HepG2 (cell line): ENCODE data around the gene IRF2BPL. TPM values are rescaled to one million over a fixed set of nuclear protein-coding genes. Genes with fewer than 3 reads are reported as not detected.

ENCODE experiments used
- ATAC-seq: fragments of 200-7000 bp; cut with Tn5 transposase; 3 replicates; pipeline ENCODE4 v1.9.1; 2020; ENCODE audit warnings: mild to moderate bottlenecking, moderate library complexity
- BruUV-seq: library from RNA; stranded (reverse); fragments of 400-500 nt; replicated peaks from 2 replicates; lab custom pipeline; 2021; lab: Mats Ljungman, UMichigan
- CTCF ChIA-PET: fragments of 300-600 bp; formaldehyde crosslinking; extraction: SDS; loops from one replicate; lab custom pipeline; 2021; ENCODE audit warnings: low total read pairs, inconsistent platforms, low intra/inter-chr PET ratio; lab: Yijun Ruan, JAX
- POLR2A ChIA-PET: fragments of 350-600 bp; sonication (Branson Sonifier 250); formaldehyde crosslinking; loops from one replicate; lab custom pipeline; 2020; ENCODE audit warnings: antibody characterized with exemption, inconsistent platforms; lab: Yijun Ruan, JAX
- DNase-seq: peaks from one replicate; pipeline ENCODE4 v3.0.0-alpha.2; 2015; ENCODE audit warnings: low spot score
- FAIRE-seq: peaks from 3 replicates; lab custom pipeline; 2011; peaks lifted over from hg19 to GRCh38; lab: Jason Lieb, UNC
- H2AFZ ChIP-seq: one replicate; pipeline ENCODE4 v1.6.1; 2011; ENCODE audit warnings: low read length, inconsistent platforms
- H3K27ac ChIP-seq: fragments of 300-600 bp; 3 replicates; pipeline ENCODE4 v1.8.0; 2011; ENCODE audit warnings: mixed run types, mild to moderate bottlenecking, mixed read lengths, low read length, inconsistent platforms; ENCODE audit not compliant: insufficient read depth; ENCODE audit errors: extremely low read length
- H3K27me3 ChIP-seq, 2 experiments: fragments of 200-600 bp in 1 of 2; 2 replicates in 1 of 2; 3 replicates in 1 of 2; pipeline versions ENCODE4 v1.6.0 to v1.8.0; 2011; ENCODE audit warnings: low read length in 2 of 2, mild to moderate bottlenecking in 2 of 2, moderate library complexity in 2 of 2, inconsistent platforms in 1 of 2; ENCODE audit not compliant: insufficient read depth in 2 of 2, control insufficient read depth in 1 of 2
- H3K36me3 ChIP-seq, 2 experiments: fragments of 200-600 bp in 1 of 2; replicated peaks in 1 of 2; 2 replicates in 1 of 2; 3 replicates in 1 of 2; pipeline versions ENCODE4 v1.5.1 to v1.8.0; 2011; ENCODE audit warnings: low read length in 2 of 2, inconsistent platforms in 1 of 2; ENCODE audit not compliant: insufficient read depth in 2 of 2, control insufficient read depth in 1 of 2
- H3K4me1 ChIP-seq: 2 replicates; pipeline ENCODE4 v1.5.1; 2012; ENCODE audit warnings: low read length, inconsistent platforms; ENCODE audit not compliant: insufficient read depth
- H3K4me2 ChIP-seq: 2 replicates; pipeline ENCODE4 v1.6.0; 2011; ENCODE audit warnings: low read depth, low read length, inconsistent platforms
- H3K4me3 ChIP-seq, 3 experiments: fragments of 200-600 bp in 1 of 3; sonication (generic), shearing (Covaris generic) in 1 of 3; replicated peaks in 1 of 3; 2 replicates each; pipeline ENCODE4 v1.5.1; 2011 to 2016; ENCODE audit warnings: low read length in 3 of 3, inconsistent platforms in 2 of 3, low read depth in 2 of 3, mild to moderate bottlenecking in 2 of 3, control low read depth in 1 of 3, mixed read lengths in 1 of 3; ENCODE audit not compliant: insufficient read depth in 1 of 3
- H3K79me2 ChIP-seq: one replicate; pipeline ENCODE4 v1.6.1; 2011; ENCODE audit warnings: low read length, inconsistent platforms; ENCODE audit not compliant: insufficient read depth
- H3K9ac ChIP-seq: 2 replicates; pipeline ENCODE4 v1.6.0; 2011; ENCODE audit warnings: mild to moderate bottlenecking, low read depth, low read length, inconsistent platforms; ENCODE audit not compliant: insufficient read depth
- H3K9me3 ChIP-seq: 2 replicates; pipeline ENCODE4 v1.5.1; 2012; ENCODE audit warnings: mild to moderate bottlenecking, low read length
- H4K20me1 ChIP-seq: 2 replicates; pipeline ENCODE4 v1.6.0; 2011; ENCODE audit warnings: inconsistent platforms, mild to moderate bottlenecking, low read length, moderate library complexity; ENCODE audit not compliant: insufficient read depth
- ARHGAP35 ChIP-seq: sonication (generic); formaldehyde crosslinking; IDR thresholded peaks from 2 replicates; pipeline ENCODE4 v1.9.0; 2022; ENCODE audit warnings: mild to moderate bottlenecking, inconsistent platforms, moderate library complexity, missing genetic modification reagents, borderline replicate concordance
- ATF5 ChIP-seq: sonication (generic); formaldehyde crosslinking; IDR thresholded peaks from 2 replicates; pipeline ENCODE4 v1.4.0; 2020; ENCODE audit warnings: mild to moderate bottlenecking, low read depth, missing genetic modification reagents
- DR1 ChIP-seq: sonication (generic); formaldehyde crosslinking; IDR thresholded peaks from 2 replicates; pipeline ENCODE4 v1.8.0; 2021; ENCODE audit warnings: mild to moderate bottlenecking, missing genetic modification reagents, inconsistent platforms
- IRX3 ChIP-seq: sonication (generic); formaldehyde crosslinking; IDR thresholded peaks from 2 replicates; pipeline ENCODE4 v1.8.1; 2023; ENCODE audit warnings: mild to moderate bottlenecking, low read depth, missing genetic modification reagents, borderline replicate concordance
- MLX ChIP-seq: IDR thresholded peaks from 2 replicates; pipeline ENCODE4 v1.6.1; 2016
- SAFB2 ChIP-seq: sonication (generic); formaldehyde crosslinking; IDR thresholded peaks from 2 replicates; pipeline ENCODE4 v1.5.1; 2020; ENCODE audit warnings: missing genetic modification reagents, low read depth, mild to moderate bottlenecking, borderline replicate concordance
- SALL1 ChIP-seq: sonication (generic); formaldehyde crosslinking; IDR thresholded peaks from 2 replicates; pipeline ENCODE4 v1.8.0; 2022; ENCODE audit warnings: mild to moderate bottlenecking, missing genetic modification reagents
- SAP130 ChIP-seq: IDR thresholded peaks from 2 replicates; pipeline ENCODE4 v1.6.1; 2016; ENCODE audit warnings: low read depth
- TEAD2 ChIP-seq: sonication (generic); formaldehyde crosslinking; IDR thresholded peaks from 2 replicates; pipeline ENCODE4 v1.9.0; 2021; ENCODE audit warnings: missing genetic modification reagents
- XBP1 ChIP-seq: sonication (generic); formaldehyde crosslinking; IDR thresholded peaks from 2 replicates; pipeline ENCODE4 v1.5.0; 2020; ENCODE audit warnings: missing genetic modification reagents
- ZNF3 ChIP-seq: IDR thresholded peaks from 2 replicates; pipeline ENCODE4 v1.7.0; 2017; ENCODE audit warnings: inconsistent platforms
- ZNF619 ChIP-seq: sonication (generic); formaldehyde crosslinking; IDR thresholded peaks from 2 replicates; pipeline ENCODE4 v1.4.0; 2020; ENCODE audit warnings: mild to moderate bottlenecking, missing genetic modification reagents
- ZNF749 ChIP-seq: sonication (generic); formaldehyde crosslinking; IDR thresholded peaks from 2 replicates; pipeline ENCODE4 v1.8.0; 2022; ENCODE audit warnings: mild to moderate bottlenecking, missing genetic modification reagents, moderate library complexity, borderline replicate concordance
- ZNF788 ChIP-seq: sonication (generic); formaldehyde crosslinking; IDR thresholded peaks from 2 replicates; pipeline ENCODE4 v1.5.0; 2020; ENCODE audit warnings: mild to moderate bottlenecking, missing genetic modification reagents, borderline replicate concordance
- ZSCAN25 ChIP-seq: sonication (generic); formaldehyde crosslinking; IDR thresholded peaks from 2 replicates; pipeline ENCODE4 v1.8.0; 2022; ENCODE audit warnings: mild to moderate bottlenecking, missing genetic modification reagents
- WGBS: methylation state at CpG from one replicate; pipeline ENCODE4 v1.1.6; 2017; ENCODE audit warnings: low lambda C conversion rate; 5-methylcytosine and 5-hydroxymethylcytosine counted together
- in situ Hi-C: cut with HindIII; loops from 2 replicates; pipeline ENCODE4 v1.10.0; 2017; ENCODE audit warnings: low pct_unique_long_range_greater_than_20kb; ENCODE audit not compliant: extremely low pct_ligation_motif_present
- intact Hi-C: fragments of 100-400 bp; cut with micrococcal nuclease; formaldehyde crosslinking; loops from one replicate; pipeline ENCODE4 v1.10.0; 2022; ENCODE audit not compliant: unreplicated experiment
- polyA plus RNA-seq, 8 experiments: library from polyadenylated mRNA; depleted of rRNA in 3 of 8; stranded (reverse) in 7 of 8; unstranded in 1 of 8; fragments of >200 nt; fragmentation: Illumina TruSeq in 4 of 8; extraction: Trizol in 4 of 8; gene quantifications; 2 replicates each; pipeline versions ENCODE4 v1.2.1 to v1.2.3, GENCODE V29; 2011 to 2016; ENCODE audit warnings: low read depth in 4 of 8, missing spikeins in 1 of 8, mixed read lengths in 1 of 8; ENCODE audit not compliant: insufficient read depth in 1 of 8
- total RNA-seq, 5 experiments: library from RNA; depleted of rRNA; stranded (reverse); fragments of >200 nt; fragmentation: Illumina TruSeq; extraction: Trizol; gene quantifications; 2 replicates each; pipeline ENCODE4 v1.2.3, GENCODE V29; 2016; ENCODE audit warnings: low read depth in 1 of 5

Gene IRF2BPL
- total and polyA plus RNA-seq, 2 of the 13 experiments (the other 11 are each of a cell fraction or from before 2014, with no cell fraction given) = 6.6 to 8.4 TPM

DNA sequence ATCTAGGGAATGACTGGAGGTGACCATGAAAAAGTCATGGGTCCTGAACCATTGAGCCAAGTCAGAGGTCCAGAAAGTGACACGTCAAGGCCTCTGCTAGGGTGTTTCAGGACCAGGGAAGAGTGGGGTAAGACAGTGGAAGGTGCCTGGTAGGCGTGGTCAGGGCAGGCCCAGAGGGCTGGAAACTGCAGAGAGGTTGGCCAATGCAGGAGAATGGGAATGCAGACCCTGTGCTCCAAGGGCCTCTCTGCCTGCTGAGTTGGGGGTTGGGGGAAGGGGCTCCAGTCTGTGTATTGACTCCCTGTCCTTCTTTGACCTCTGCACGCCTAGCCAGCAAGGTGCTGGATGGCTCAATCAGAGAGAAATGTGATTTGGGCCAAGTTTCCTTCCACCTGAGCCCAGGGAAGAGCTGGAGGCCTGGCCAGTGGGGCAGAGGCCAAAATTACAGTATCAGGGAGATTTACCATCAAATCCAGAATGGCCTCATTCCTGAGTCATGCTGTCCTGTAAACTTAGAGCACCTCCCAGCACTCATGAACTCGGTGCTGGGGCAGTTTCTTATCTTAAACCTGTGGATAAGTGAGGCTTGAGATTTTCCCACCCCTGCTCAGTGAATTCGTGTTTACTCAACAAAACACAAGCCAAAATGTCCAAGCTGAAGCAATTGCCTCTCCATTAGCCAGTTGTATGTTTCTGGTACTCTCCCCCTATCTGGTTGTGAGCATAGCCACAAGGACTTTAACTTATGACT lies 24.4 kb downstream of the IRF2BPL start:
- CTCF ChIA-PET = no interaction called here
- Histone ChIP-seq H3K9me3 (no peaks in the 10 kb centered on the region), H3K4me2 (no peak overlapping the region), H3K4me3 (no peak overlapping the region), H3K27ac (no peak overlapping the region), H2AFZ (no peak overlapping the region), H3K4me1 (peaks cover 56% of the 10 kb centered on the region), H3K36me3 (no peaks in the 10 kb centered on the region), H3K27me3 (peaks cover 1 to 14% of the 10 kb centered on the region in 2 experiments; a peak in 2 of 5 replicates), H3K79me2 (no peaks in the 10 kb centered on the region), H3K9ac (no peak overlapping the region), H4K20me1 (no peaks in the 10 kb centered on the region)
- FAIRE-seq (no peak), ATAC-seq (no peak), DNase-seq (no peak)
- POLR2A ChIA-PET = no interaction called here
- 0% methylated on average over 3 of the region's 5 CpGs for WGBS
- in situ Hi-C loops (no loop called here), intact Hi-C loops (no loop called here)
- TF ChIP-seq XBP1 (CRISPR knock-in tag) (no peak), DR1 (no peak), ARHGAP35 (CRISPR knock-in tag) (no peak), SAFB2 (no peak)
- BruUV-seq = no TSS peak

- no peak for DNase-seq
- no peak for FAIRE-seq
- Histone ChIP-seq H3K4me2 (no peak overlapping the region), H3K4me1 (peaks cover 63% of the 10 kb centered on the region), H3K4me3 (no peak overlapping the region), H3K27ac (no peak overlapping the region), H3K27me3 (peaks cover 1 to 9% of the 10 kb centered on the region in 2 experiments; a peak in 2 of 5 replicates), H3K9me3 (no peaks in the 10 kb centered on the region), H3K79me2 (no peaks in the 10 kb centered on the region), H3K9ac (no peak overlapping the region), H2AFZ (no peak overlapping the region), H3K36me3 (no peaks in the 10 kb centered on the region), H4K20me1 (no peaks in the 10 kb centered on the region)
- no peak for ATAC-seq
- 19% methylated on average over 4 of the region's 6 CpGs for WGBS
- no TSS peak for BruUV-seq
- ChIA-PET CTCF (no interaction called here), POLR2A (no interaction called here)
- intact Hi-C loops = no loop called here
- TF ChIP-seq IRX3 = no peak
- no peak for TF ChIP-seq SAP130
- TF ChIP-seq ZNF788 (CRISPR knock-in tag) = no peak
- TF ChIP-seq ATF5 (CRISPR knock-in tag) = no peak
- TF ChIP-seq ZNF3 (CRISPR knock-in tag) = no peak
- peak; percentile 22; the same call in 1 of the 2 replicates for TF ChIP-seq SALL1 (CRISPR knock-in tag)
- no peak for TF ChIP-seq TEAD2 (CRISPR knock-in tag)
- no peak for TF ChIP-seq ZNF749 (CRISPR knock-in tag)
- no peak for TF ChIP-seq ZNF619 (CRISPR knock-in tag)
- TF ChIP-seq MLX (CRISPR knock-in tag) = no peak
- TF ChIP-seq ZSCAN25 (CRISPR knock-in tag) = 0 out of 2 replicates have a peak, but pooled peaks have one; percentile 34
- in situ Hi-C loops = no loop called here
Observed at GRCh38 chr14:77002889-77003288, 25.6 kb downstream of the IRF2BPL start.
